Stimulated activated CD8-positive, alpha-beta memory T cell treated with anti-CD3 and anti-CD28 coated beads, Interleukin-7, amount 100 ng/mL, for 24 hours (primary cell): ENCODE data around the gene GPR139.

Experiments
- DNase-seq: peaks from one replicate; pipeline ENCODE4 v3.0.0-alpha.2; 2020; ENCODE audit warnings: low read depth

Gene GPR139

GRCh38 chr16:20053336-20053735, 20.4 kb downstream of the GPR139 start:
- no peak for DNase-seq

DNA sequence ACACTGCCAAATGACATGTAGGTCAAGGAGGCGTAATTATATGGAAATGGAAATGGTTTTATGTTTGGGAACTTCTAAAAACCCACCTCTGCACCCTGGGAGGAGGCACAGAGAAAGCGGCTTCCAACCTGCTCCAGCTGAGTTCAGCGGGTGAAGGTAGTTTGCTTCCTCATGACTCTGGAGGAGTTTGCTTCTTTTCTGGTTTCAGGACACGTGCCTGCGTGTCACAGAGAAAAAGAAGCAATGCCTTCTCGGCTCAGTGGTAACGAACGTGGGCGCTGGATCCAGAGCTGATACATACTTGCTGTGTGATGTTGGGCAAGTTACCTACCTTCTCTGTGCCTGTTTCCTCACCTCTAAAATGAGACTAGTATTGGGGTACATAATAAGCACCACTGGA, 22.1 kb downstream of the GPR139 start:
- no peak for DNase-seq

- DNase-seq: no peak
Observed at GRCh38 chr16:20051147-20051546, 22.5 kb downstream of the GPR139 start.

GRCh38 chr16:20049831-20050230, 23.9 kb downstream of the GPR139 start:
- DNase-seq: no peak

DNA sequence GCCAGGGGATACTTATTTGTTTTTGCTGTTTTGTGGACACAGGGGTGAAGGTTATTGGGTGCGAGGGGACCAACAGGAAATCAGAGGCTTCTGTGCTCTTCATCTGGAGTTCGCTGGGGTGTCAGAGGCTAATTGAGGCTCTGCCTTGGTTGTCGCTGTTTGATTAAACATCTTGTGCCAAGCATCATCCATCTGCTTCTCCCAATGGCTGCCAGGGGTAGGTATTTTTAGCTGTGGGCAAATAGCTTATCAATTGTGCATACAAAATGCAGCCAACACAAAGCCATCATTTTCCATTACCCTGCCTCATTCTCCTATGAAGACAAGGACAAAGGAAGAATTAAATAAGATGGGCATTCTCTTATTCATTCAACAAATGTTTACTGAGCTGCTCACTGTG, 27.8 kb downstream of the GPR139 start:
- no peak for DNase-seq

- no peak for DNase-seq
Observed at GRCh38 chr16:20042848-20043247, 30.8 kb downstream of the GPR139 start.

- no peak for DNase-seq
Observed at GRCh38 chr16:20041924-20042596, 31.6 kb downstream of the GPR139 start.

DNA sequence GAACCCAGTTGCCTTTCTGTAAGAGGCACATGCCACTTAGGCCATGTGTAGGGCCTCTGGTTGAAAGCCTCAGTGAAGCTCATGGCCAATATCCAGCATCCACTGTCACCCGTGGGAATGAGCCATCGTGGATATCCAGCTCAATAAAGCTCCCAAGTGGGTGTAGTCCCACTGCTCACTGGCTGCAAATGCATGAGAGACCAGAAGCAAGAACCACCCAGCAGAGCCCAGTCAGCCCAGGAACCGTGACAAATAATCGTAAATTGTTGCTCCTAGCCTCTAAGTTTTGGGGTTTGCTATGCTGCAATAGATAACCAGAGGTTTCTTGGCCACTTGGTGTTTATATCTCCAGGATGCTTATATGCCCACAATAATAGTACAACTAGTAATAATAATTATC, 33.7 kb downstream of the GPR139 start:
- DNase-seq: no peak

DNA sequence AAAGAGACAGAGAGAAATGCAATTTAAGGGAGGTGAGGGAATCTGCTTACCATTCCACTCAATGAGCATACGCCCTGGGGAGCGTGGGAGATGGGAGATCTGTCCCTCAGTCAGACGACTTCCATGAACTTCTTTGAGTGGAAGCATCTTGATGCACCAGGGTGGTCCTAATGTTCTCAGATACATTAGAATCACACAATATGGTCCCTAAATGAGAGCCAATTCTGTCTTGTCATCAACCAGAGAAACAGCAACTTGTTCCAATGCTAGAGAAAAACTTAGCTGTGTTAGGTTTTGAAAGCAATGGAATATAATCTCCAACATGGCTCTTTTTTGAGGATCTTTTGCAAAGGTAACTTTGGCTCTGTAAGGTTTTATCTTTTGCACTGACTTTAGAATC, 44.1 kb downstream of the GPR139 start:
- no peak for DNase-seq

GRCh38 chr16:20026361-20027072, 47.2 kb downstream of the GPR139 start:
- no peak for DNase-seq

GRCh38 chr16:20023190-20023589, 50.5 kb downstream of the GPR139 start:
- DNase-seq: no peak

DNA sequence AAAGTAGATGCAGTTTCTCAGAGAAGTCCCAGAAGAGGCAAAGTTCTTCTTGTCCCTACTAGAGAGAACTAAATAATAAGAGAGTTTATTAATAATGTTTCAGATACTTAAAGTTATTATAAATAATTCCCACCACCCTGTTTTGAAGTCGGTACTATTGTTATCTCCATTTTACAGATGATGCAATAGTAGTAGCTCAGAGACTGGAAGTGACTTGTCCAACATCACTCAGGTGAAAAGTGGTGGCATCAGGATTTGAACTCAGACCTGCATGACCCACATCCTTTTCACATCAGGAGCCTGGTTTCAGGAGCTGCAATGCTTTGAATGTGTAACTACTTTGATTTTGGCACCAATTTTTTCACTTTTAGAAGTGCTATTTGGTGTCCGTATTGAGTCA, 52.7 kb downstream of the GPR139 start:
- no peak for DNase-seq

DNA sequence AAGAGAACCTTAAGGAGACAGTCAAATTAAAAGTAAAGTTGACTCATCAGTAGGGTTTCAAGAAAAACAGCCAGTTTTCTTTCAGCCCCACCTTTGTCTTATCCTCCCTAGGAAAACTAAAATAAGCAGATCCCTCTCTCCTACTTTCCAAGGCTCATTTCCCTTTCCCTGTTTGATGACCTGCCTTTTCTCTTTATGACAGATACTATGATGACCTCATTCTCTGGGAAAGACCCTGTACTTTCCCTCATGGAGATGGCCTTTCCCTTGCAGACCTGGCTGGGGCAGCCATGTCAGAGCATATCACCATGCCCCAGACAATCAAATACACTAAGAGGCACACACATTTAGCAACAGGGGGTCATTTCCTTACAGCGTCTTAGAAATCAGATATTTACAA, 53.6 kb downstream of the GPR139 start:
- DNase-seq: no peak

GRCh38 chr16:20016234-20016633, 57.5 kb downstream of the GPR139 start:
- DNase-seq: no peak

DNA sequence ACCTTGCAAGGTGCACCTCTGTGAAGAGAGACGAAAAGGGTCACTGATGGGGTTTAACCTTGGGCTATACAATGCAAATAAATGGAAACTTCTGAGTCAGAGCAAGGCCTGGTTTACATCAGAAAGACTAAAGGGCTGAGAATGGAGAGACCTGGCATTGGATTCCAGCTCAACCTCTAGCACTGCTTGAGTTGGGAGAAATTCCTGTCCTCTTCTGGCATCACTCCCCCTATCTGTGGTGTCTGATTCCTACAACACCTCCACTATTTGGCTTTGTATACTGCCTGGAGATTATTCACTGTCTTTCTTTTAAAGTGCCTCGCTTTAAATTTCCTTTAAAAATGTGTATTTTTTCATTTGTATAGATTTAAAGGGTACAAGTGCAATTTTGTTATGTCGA, 68.8 kb downstream of the GPR139 start:
- DNase-seq: no peak

DNA sequence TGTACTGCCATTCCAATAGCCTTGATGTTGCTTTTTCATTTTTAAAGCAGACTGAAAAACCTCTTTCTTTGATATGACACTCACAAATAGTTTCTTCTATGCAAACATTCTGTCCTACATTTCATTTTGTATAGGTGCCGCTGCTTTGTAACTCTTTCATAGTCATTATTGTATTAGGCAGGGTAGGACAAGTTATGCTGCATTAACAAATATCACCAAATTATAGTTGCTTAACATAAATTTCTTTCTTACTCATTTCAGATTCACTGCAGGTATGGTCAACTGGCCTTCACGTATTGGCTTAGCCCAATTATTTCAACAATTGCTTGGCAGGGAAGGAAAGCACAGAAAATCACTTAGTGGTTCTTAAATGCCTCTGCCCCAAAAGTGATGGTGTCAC, 70.8 kb downstream of the GPR139 start:
- DNase-seq: no peak

- no peak for DNase-seq
Observed at GRCh38 chr16:20001856-20002707, 71.6 kb downstream of the GPR139 start.

GRCh38 chr16:19997734-19998133, 76.0 kb downstream of the GPR139 start:
- no peak for DNase-seq

GRCh38 chr16:19997264-19997663, 76.4 kb downstream of the GPR139 start:
- DNase-seq: no peak

GRCh38 chr16:19994466-19995170, 79.1 kb downstream of the GPR139 start:
- DNase-seq: no peak

DNA sequence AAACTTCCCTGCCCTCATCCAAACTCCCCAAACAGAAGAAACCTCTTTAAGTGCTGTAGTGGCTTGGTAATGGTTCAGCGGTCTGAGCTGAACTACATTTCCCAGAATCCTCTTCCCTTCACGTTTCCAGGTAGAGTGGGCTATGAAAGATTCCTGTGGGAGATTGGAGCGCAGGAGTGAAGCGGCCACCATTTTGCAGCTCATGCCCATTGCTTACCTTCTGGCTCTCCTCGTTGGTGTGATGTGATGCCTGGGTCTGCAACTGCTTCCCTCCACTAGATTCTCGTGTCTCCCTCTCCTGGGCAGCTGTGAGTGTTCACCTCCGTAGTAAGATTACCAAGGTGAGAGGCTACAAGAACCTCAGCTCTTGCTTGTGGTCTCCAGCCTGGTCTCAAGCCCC, 82.1 kb downstream of the GPR139 start:
- no peak for DNase-seq

GRCh38 chr16:19984135-19984534, 89.6 kb downstream of the GPR139 start:
- DNase-seq: no peak
